ENCODE results near the gene WDR37.
"Not testable (repeated sequence)": the region's sequence is repeated elsewhere in the genome, so short reads cannot be mapped to it uniquely, and the experiment has no call there.

WDR37 gene

GRCh38 chr10:1155791-1156615 lies 99.8 kb downstream of the WDR37 start:
- no peak for DNase-seq

- no peak for DNase-seq
These were observed 100.4 kb downstream of the WDR37 start for GRCh38 chr10:1156616-1156886.

GRCh38 chr10:1156921-1157614 lies 100.9 kb downstream of the WDR37 start:
- no peak for DNase-seq

- DNase-seq: no peak
These were observed 101.4 kb downstream of the WDR37 start for GRCh38 chr10:1157615-1157933.

- no peak for DNase-seq
These were observed 101.9 kb downstream of the WDR37 start for GRCh38 chr10:1158066-1158465.

- not testable (repeated sequence) for DNase-seq
These were observed 102.4 kb downstream of the WDR37 start for GRCh38 chr10:1158536-1158935.

- no peak for DNase-seq
These were observed 103.2 kb downstream of the WDR37 start for GRCh38 chr10:1159131-1160061.

- DNase-seq: no peak
These were observed 104.6 kb downstream of the WDR37 start for GRCh38 chr10:1160561-1161314.

GRCh38 chr10:1161315-1161673 lies 105.1 kb downstream of the WDR37 start:
- not testable (repeated sequence) for DNase-seq

GRCh38 chr10:1162481-1163203 lies 106.5 kb downstream of the WDR37 start:
- DNase-seq: no peak

- DNase-seq: no peak
These were observed 107.0 kb downstream of the WDR37 start for GRCh38 chr10:1163204-1163660.

- DNase-seq: no peak
These were observed 107.6 kb downstream of the WDR37 start for GRCh38 chr10:1163831-1164230.

- DNase-seq: no peak
These were observed 110.1 kb downstream of the WDR37 start for GRCh38 chr10:1166101-1166827.

- no peak for DNase-seq
These were observed 110.7 kb downstream of the WDR37 start for GRCh38 chr10:1166828-1167275.

- no peak for DNase-seq
These were observed 112.6 kb downstream of the WDR37 start for GRCh38 chr10:1168763-1169162.

- DNase-seq: no peak
These were observed 113.2 kb downstream of the WDR37 start for GRCh38 chr10:1169186-1169885.

GRCh38 chr10:1169981-1170866 lies 114.0 kb downstream of the WDR37 start:
- DNase-seq: no peak

- DNase-seq: no peak
These were observed 114.6 kb downstream of the WDR37 start for GRCh38 chr10:1170867-1171180.

- DNase-seq: no peak
These were observed 115.0 kb downstream of the WDR37 start for GRCh38 chr10:1171182-1171581.

GRCh38 chr10:1171586-1171985 lies 115.4 kb downstream of the WDR37 start:
- DNase-seq: no peak

All from EL (cell line).